Astrocyte (in vitro differentiated cells and primary cell): ENCODE measurements around the gene CRYBB1. TPM values are rescaled to one million over a fixed set of nuclear protein-coding genes. Genes with fewer than 3 reads are reported as not detected.

Source experiments
- DNase-seq: peaks from one replicate; pipeline ENCODE4 v3.0.0-alpha.2; 2010; ENCODE audit warnings: low read depth
- FAIRE-seq: peaks from 2 replicates; lab custom pipeline; 2011; peaks lifted over from hg19 to GRCh38; lab: Jason Lieb, UNC
- H2AFZ ChIP-seq: 2 replicates; pipeline ENCODE4 v1.6.0; 2012; ENCODE audit warnings: low read depth, low read length, inconsistent platforms
- H3K27ac ChIP-seq: 2 replicates; pipeline ENCODE4 v1.5.1; 2011; ENCODE audit warnings: low read depth, low read length, inconsistent platforms
- H3K27me3 ChIP-seq: 2 replicates; pipeline ENCODE4 v1.6.0; 2011; ENCODE audit warnings: low read length, inconsistent platforms; ENCODE audit not compliant: insufficient read depth
- H3K36me3 ChIP-seq: 2 replicates; pipeline ENCODE4 v1.5.1; 2011; ENCODE audit warnings: low read length, inconsistent platforms; ENCODE audit not compliant: insufficient read depth
- H3K4me1 ChIP-seq: 2 replicates; pipeline ENCODE4 v1.5.1; 2011; ENCODE audit warnings: low read length, inconsistent platforms; ENCODE audit not compliant: insufficient read depth
- H3K4me2 ChIP-seq: 2 replicates; pipeline ENCODE4 v1.6.0; 2012; ENCODE audit warnings: low read length, inconsistent platforms
- H3K4me3 ChIP-seq: 2 replicates; pipeline ENCODE4 v1.5.1; 2011; ENCODE audit warnings: low read depth, mild to moderate bottlenecking, low read length, inconsistent platforms; ENCODE audit not compliant: insufficient read depth
- H3K79me2 ChIP-seq: 2 replicates; pipeline ENCODE4 v1.6.0; 2012; ENCODE audit warnings: mild to moderate bottlenecking, low read length, inconsistent platforms; ENCODE audit not compliant: insufficient read depth
- H3K9ac ChIP-seq: 2 replicates; pipeline ENCODE4 v1.6.0; 2012; ENCODE audit warnings: mild to moderate bottlenecking, low read length, inconsistent platforms
- H3K9me3 ChIP-seq: 2 replicates; pipeline ENCODE4 v1.5.1; 2012; ENCODE audit warnings: low read depth, mild to moderate bottlenecking, low read length, inconsistent platforms; ENCODE audit not compliant: insufficient read depth
- H4K20me1 ChIP-seq: 2 replicates; pipeline ENCODE4 v1.6.0; 2012; ENCODE audit warnings: low read length, inconsistent platforms; ENCODE audit not compliant: insufficient read depth
- H3K27ac Mint-ChIP-seq: one replicate; pipeline ENCODE4 v1.8.0; 2021; ENCODE audit warnings: mild to moderate bottlenecking, mixed read lengths; ENCODE audit not compliant: unreplicated experiment
- H3K27me3 Mint-ChIP-seq: one replicate; pipeline ENCODE4 v1.8.0; 2021; ENCODE audit warnings: low read depth, mixed read lengths; ENCODE audit not compliant: unreplicated experiment
- H3K36me3 Mint-ChIP-seq: one replicate; pipeline ENCODE4 v1.8.0; 2021; ENCODE audit warnings: low read depth, mixed read lengths; ENCODE audit not compliant: unreplicated experiment
- H3K4me1 Mint-ChIP-seq: one replicate; pipeline ENCODE4 v1.8.0; 2021; ENCODE audit warnings: low read depth, mixed read lengths; ENCODE audit not compliant: unreplicated experiment
- H3K4me3 Mint-ChIP-seq: one replicate; pipeline ENCODE4 v1.8.0; 2021; ENCODE audit warnings: mild to moderate bottlenecking, moderate library complexity, mixed read lengths; ENCODE audit not compliant: unreplicated experiment
- H3K9me3 Mint-ChIP-seq: one replicate; pipeline ENCODE4 v1.8.0; 2021; ENCODE audit warnings: mild to moderate bottlenecking, mixed read lengths; ENCODE audit not compliant: unreplicated experiment
- CTCF ChIP-seq: IDR thresholded peaks from 2 replicates; pipeline ENCODE4 v1.5.1; 2011; ENCODE audit warnings: low read depth, mild to moderate bottlenecking, inconsistent platforms, low read length, moderate library complexity; ENCODE audit not compliant: insufficient read depth
- EZH2 ChIP-seq: IDR thresholded peaks from 2 replicates; pipeline ENCODE4 v1.6.1; 2012; ENCODE audit warnings: mild to moderate bottlenecking, low read length, inconsistent platforms; ENCODE audit not compliant: insufficient read depth
- total RNA-seq: library from RNA; stranded (reverse); gene quantifications from 2 replicates; pipeline ENCODE4 v1.2.1, GENCODE V29; 2021

The CRYBB1 gene
- total RNA-seq, 1 donor from 2014 or later: not detected

GRCh38 chr22:26642465-26643417 is 24.9 kb upstream of the CRYBB1 start:
- Mint-ChIP-seq H3K27me3 (no peaks in the 10 kb centered on the region), H3K4me3 (peak overlapping the region; percentile 11), H3K27ac (peak overlapping the region; percentile 60), H3K36me3 (no peaks in the 10 kb centered on the region), H3K9me3 (no peaks in the 10 kb centered on the region), H3K4me1 (peaks cover 41% of the 10 kb centered on the region)
- Histone ChIP-seq H3K36me3 (no peaks in the 10 kb centered on the region), H3K9ac (peak overlapping the region; percentile 33), H3K27me3 (no peaks in the 10 kb centered on the region), H3K4me2 (peak overlapping the region; percentile 46), H2AFZ (peak overlapping the region; percentile 34), H3K9me3 (no peaks in the 10 kb centered on the region), H3K79me2 (no peaks in the 10 kb centered on the region), H3K4me1 (peaks cover 28% of the 10 kb centered on the region), H3K27ac (no peak overlapping the region), H4K20me1 (no peaks in the 10 kb centered on the region), H3K4me3 (no peak overlapping the region)
- DNase-seq (peak; percentile 36), FAIRE-seq (no peak)
- TF ChIP-seq CTCF (no peak), EZH2 (no peak)

- Mint-ChIP-seq H3K4me3 (no peak overlapping the region), H3K27me3 (no peaks in the 10 kb centered on the region), H3K36me3 (peaks cover 2% of the 10 kb centered on the region), H3K27ac (no peak overlapping the region), H3K9me3 (peaks cover 2% of the 10 kb centered on the region), H3K4me1 (peaks cover 5% of the 10 kb centered on the region)
- no peak for TF ChIP-seq EZH2
- TF ChIP-seq CTCF: no peak
- no peaks in the 10 kb centered on the region for H3K4me1 ChIP-seq
- no peaks in the 10 kb centered on the region for H3K9me3 ChIP-seq
- no peak overlapping the region for H3K4me2 ChIP-seq
- H3K36me3 ChIP-seq: no peaks in the 10 kb centered on the region
- no peak overlapping the region for H3K4me3 ChIP-seq
- no peak overlapping the region for H2AFZ ChIP-seq
- peaks cover 2% of the 10 kb centered on the region for H3K27me3 ChIP-seq
- no peak overlapping the region for H3K9ac ChIP-seq
- no peaks in the 10 kb centered on the region for H4K20me1 ChIP-seq
- FAIRE-seq (no peak), DNase-seq (no peak)
- no peaks in the 10 kb centered on the region for H3K79me2 ChIP-seq
- H3K27ac ChIP-seq: no peak overlapping the region
Measured at GRCh38 chr22:26636296-26636695, 18.5 kb upstream of the CRYBB1 start.

- H3K4me3 ChIP-seq: no peak overlapping the region
- no peaks in the 10 kb centered on the region for H3K4me1 ChIP-seq
- TF ChIP-seq CTCF: no peak
- no peak for TF ChIP-seq EZH2
- no peaks in the 10 kb centered on the region for H3K9me3 ChIP-seq
- H3K4me2 ChIP-seq: no peak overlapping the region
- H3K36me3 Mint-ChIP-seq: peaks cover 2% of the 10 kb centered on the region
- no peak overlapping the region for H3K27ac Mint-ChIP-seq
- no peaks in the 10 kb centered on the region for H3K36me3 ChIP-seq
- H3K9me3 Mint-ChIP-seq: peaks cover 2% of the 10 kb centered on the region
- H3K4me3 Mint-ChIP-seq: no peak overlapping the region
- H3K9ac ChIP-seq: no peak overlapping the region
- H2AFZ ChIP-seq: no peak overlapping the region
- no peak for FAIRE-seq
- H3K27me3 Mint-ChIP-seq: no peaks in the 10 kb centered on the region
- H3K79me2 ChIP-seq: no peaks in the 10 kb centered on the region
- H3K27me3 ChIP-seq: peaks cover 2% of the 10 kb centered on the region
- peaks cover 3% of the 10 kb centered on the region for H3K4me1 Mint-ChIP-seq
- no peak for DNase-seq
- H4K20me1 ChIP-seq: no peaks in the 10 kb centered on the region
- H3K27ac ChIP-seq: no peak overlapping the region
Measured at GRCh38 chr22:26635117-26635516, 17.3 kb upstream of the CRYBB1 start.
